ENCODE measurements around the gene SSR1. TPM values are rescaled to one million over a fixed set of nuclear protein-coding genes. Genes with fewer than 3 reads are reported as not detected.

SSR1 gene
- polyA plus RNA-seq, 1 donor from 2014 or later = 53.0 TPM

DNA sequence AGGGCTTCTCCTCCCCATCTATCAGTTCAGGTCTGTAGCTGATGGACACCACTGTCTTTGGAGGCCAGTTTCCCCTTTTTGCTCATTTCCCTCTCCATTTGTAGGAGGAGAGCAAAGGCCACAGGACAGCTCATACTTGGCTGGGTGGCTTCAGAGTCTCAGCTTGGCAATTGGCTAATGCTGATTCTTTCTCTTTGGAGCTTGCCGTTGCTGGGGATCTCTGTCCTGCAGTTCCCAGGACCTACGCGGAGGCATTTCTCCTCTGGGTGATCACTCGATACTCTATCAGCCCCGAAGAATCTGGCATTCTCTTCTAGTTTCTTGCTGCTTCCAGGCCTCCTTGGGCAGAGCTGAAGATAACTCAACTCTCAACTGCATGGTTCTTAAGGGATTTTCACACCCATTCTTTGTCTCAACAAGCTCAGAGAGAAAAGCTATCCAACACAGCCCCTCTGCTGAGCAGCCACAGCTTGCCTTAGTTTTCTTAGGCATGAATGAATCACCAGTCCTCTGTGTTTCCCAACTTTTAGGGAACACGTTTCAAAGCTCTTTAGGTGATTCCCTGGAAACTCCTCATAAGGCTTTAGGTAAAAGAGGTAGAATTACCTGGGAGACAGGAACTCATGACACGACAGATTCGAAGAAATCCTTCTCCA lies 19.2 kb upstream of the SSR1 start:
- Histone ChIP-seq H4K20me1 (ENCODE audit: insufficient read depth) (no peaks in the 10 kb centered on the region), H3K4me2 (ENCODE audit: low read length) (no peak overlapping the region), H3K9ac (ENCODE audit: low read length) (no peak overlapping the region), H3K27me3 (ENCODE audit: insufficient read depth, low read depth, low read length) (no peaks in the 10 kb centered on the region), H3K36me3 (ENCODE audit: insufficient read depth, low read length) (no peaks in the 10 kb centered on the region), H3K4me3 (ENCODE audit: low read length) (no peak overlapping the region), H3F3A (ENCODE audit: insufficient read depth, low read length, poor library complexity, severe bottlenecking) (no peaks in the 10 kb centered on the region), H2AFZ (ENCODE audit: low read depth, low read length) (no peak overlapping the region), H3K9me3 (ENCODE audit: low read length) (no peaks in the 10 kb centered on the region), H3K79me2 (replicated peaks; ENCODE audit: insufficient read depth, low read length) (no peaks in the 10 kb centered on the region), H3K27ac (ENCODE audit: low read length) (no peak overlapping the region), H3K9me2 (ENCODE audit: insufficient read depth, low read length) (no peaks in the 10 kb centered on the region)
- TF ChIP-seq RAD21 (conservative IDR thresholded peaks at IDR 0.05) (no peak), MXI1 (conservative IDR thresholded peaks at IDR 0.05; ENCODE audit: poor library complexity, severe bottlenecking) (no peak), POLR2AphosphoS5 (IDR thresholded peaks at IDR 0.05) (no peak), EP300 (conservative IDR thresholded peaks at IDR 0.05; ENCODE audit: poor library complexity, severe bottlenecking) (no peak)
- TF ChIP-seq, protein P1, sequence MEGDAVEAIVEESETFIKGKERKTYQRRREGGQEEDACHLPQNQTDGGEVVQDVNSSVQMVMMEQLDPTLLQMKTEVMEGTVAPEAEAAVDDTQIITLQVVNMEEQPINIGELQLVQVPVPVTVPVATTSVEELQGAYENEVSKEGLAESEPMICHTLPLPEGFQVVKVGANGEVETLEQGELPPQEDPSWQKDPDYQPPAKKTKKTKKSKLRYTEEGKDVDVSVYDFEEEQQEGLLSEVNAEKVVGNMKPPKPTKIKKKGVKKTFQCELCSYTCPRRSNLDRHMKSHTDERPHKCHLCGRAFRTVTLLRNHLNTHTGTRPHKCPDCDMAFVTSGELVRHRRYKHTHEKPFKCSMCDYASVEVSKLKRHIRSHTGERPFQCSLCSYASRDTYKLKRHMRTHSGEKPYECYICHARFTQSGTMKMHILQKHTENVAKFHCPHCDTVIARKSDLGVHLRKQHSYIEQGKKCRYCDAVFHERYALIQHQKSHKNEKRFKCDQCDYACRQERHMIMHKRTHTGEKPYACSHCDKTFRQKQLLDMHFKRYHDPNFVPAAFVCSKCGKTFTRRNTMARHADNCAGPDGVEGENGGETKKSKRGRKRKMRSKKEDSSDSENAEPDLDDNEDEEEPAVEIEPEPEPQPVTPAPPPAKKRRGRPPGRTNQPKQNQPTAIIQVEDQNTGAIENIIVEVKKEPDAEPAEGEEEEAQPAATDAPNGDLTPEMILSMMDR (IDR thresholded peaks at IDR 0.05; ENCODE audit: poor library complexity, severe bottlenecking) = no peak

DNA sequence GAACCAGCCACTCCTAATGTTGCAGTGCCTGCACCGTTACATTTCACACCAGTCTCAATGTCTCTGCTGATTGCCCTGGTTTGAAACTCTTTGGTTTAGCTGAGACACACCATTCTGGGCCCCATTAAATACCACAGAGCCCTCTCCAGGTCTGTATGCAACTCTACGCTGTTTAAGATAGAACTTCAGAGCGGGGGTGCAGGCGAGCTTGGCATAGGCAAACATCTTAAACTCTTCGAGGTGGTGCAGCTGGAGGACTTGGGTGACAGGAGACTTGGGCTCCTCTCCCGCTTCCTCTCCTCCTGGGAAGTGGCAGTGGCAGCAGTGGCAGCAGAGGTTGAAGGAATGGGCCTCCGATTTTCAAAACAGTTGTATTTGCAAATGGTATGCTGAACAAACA lies 18.5 kb upstream of the SSR1 start:
- Histone ChIP-seq H3K9ac (ENCODE audit: low read length) (no peak overlapping the region), H2AFZ (ENCODE audit: low read depth, low read length) (no peak overlapping the region), H3K79me2 (replicated peaks; ENCODE audit: insufficient read depth, low read length) (no peaks in the 10 kb centered on the region), H3K27me3 (ENCODE audit: insufficient read depth, low read depth, low read length) (no peaks in the 10 kb centered on the region), H4K20me1 (ENCODE audit: insufficient read depth) (no peaks in the 10 kb centered on the region), H3K36me3 (ENCODE audit: insufficient read depth, low read length) (no peaks in the 10 kb centered on the region), H3F3A (ENCODE audit: insufficient read depth, low read length, poor library complexity, severe bottlenecking) (no peaks in the 10 kb centered on the region), H3K4me2 (ENCODE audit: low read length) (no peak overlapping the region), H3K9me3 (ENCODE audit: low read length) (no peaks in the 10 kb centered on the region), H3K9me2 (ENCODE audit: insufficient read depth, low read length) (no peaks in the 10 kb centered on the region), H3K27ac (ENCODE audit: low read length) (no peak overlapping the region), H3K4me3 (ENCODE audit: low read length) (no peak overlapping the region)
- TF ChIP-seq EZH2 (IDR thresholded peaks at IDR 0.05; ENCODE audit: borderline replicate concordance, insufficient read depth, low read length, poor library complexity, severe bottlenecking) = no peak
- TF ChIP-seq, protein P2, sequence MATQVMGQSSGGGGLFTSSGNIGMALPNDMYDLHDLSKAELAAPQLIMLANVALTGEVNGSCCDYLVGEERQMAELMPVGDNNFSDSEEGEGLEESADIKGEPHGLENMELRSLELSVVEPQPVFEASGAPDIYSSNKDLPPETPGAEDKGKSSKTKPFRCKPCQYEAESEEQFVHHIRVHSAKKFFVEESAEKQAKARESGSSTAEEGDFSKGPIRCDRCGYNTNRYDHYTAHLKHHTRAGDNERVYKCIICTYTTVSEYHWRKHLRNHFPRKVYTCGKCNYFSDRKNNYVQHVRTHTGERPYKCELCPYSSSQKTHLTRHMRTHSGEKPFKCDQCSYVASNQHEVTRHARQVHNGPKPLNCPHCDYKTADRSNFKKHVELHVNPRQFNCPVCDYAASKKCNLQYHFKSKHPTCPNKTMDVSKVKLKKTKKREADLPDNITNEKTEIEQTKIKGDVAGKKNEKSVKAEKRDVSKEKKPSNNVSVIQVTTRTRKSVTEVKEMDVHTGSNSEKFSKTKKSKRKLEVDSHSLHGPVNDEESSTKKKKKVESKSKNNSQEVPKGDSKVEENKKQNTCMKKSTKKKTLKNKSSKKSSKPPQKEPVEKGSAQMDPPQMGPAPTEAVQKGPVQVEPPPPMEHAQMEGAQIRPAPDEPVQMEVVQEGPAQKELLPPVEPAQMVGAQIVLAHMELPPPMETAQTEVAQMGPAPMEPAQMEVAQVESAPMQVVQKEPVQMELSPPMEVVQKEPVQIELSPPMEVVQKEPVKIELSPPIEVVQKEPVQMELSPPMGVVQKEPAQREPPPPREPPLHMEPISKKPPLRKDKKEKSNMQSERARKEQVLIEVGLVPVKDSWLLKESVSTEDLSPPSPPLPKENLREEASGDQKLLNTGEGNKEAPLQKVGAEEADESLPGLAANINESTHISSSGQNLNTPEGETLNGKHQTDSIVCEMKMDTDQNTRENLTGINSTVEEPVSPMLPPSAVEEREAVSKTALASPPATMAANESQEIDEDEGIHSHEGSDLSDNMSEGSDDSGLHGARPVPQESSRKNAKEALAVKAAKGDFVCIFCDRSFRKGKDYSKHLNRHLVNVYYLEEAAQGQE (IDR thresholded peaks at IDR 0.05; ENCODE audit: borderline replicate concordance) = no peak

DNA sequence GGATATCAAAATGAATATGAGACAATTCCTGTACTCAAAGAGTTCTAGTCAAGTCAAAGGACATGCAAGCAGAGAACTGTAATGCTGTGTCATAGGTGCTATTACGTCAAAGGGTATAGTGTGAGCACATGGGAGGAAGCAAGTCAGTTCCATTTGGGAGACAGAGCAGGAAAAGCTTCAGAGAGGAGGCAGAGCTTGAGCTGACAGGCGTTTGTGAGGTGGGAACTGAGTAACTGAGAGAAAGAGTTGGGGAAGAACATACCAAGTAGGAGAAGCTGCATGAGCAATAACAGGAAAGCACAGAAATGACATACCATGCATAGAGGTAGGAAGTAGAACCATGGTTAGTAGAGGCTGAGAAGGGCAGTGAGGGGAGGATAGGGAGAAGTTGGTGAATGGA lies 15.2 kb upstream of the SSR1 start:
- Histone ChIP-seq H3K9me3 (ENCODE audit: low read length) (no peaks in the 10 kb centered on the region), H3K27me3 (ENCODE audit: insufficient read depth, low read depth, low read length) (no peaks in the 10 kb centered on the region), H3K36me3 (ENCODE audit: insufficient read depth, low read length) (no peaks in the 10 kb centered on the region), H3K79me2 (replicated peaks; ENCODE audit: insufficient read depth, low read length) (no peaks in the 10 kb centered on the region), H3F3A (ENCODE audit: insufficient read depth, low read length, poor library complexity, severe bottlenecking) (no peaks in the 10 kb centered on the region), H2AFZ (ENCODE audit: low read depth, low read length) (no peak overlapping the region), H4K20me1 (ENCODE audit: insufficient read depth) (no peaks in the 10 kb centered on the region), H3K9ac (ENCODE audit: low read length) (no peak overlapping the region), H3K4me3 (ENCODE audit: low read length) (no peak overlapping the region), H3K4me2 (ENCODE audit: low read length) (no peak overlapping the region), H3K27ac (ENCODE audit: low read length) (no peak overlapping the region), H3K9me2 (ENCODE audit: insufficient read depth, low read length) (no peaks in the 10 kb centered on the region)
- TF ChIP-seq, protein P1 (IDR thresholded peaks at IDR 0.05; ENCODE audit: poor library complexity, severe bottlenecking) = no peak
- TF ChIP-seq POLR2AphosphoS5 (IDR thresholded peaks at IDR 0.05) (no peak), TAF1 (IDR thresholded peaks at IDR 0.05; ENCODE audit: low read depth) (no peak), SMC3 (conservative IDR thresholded peaks at IDR 0.05; ENCODE audit: poor library complexity) (no peak), RAD21 (conservative IDR thresholded peaks at IDR 0.05) (no peak), MXI1 (conservative IDR thresholded peaks at IDR 0.05; ENCODE audit: poor library complexity, severe bottlenecking) (no peak), EZH2 (IDR thresholded peaks at IDR 0.05; ENCODE audit: borderline replicate concordance, insufficient read depth, low read length, poor library complexity, severe bottlenecking) (no peak), EP300 (conservative IDR thresholded peaks at IDR 0.05; ENCODE audit: poor library complexity, severe bottlenecking) (no peak)
- TF ChIP-seq, protein P2 (IDR thresholded peaks at IDR 0.05; ENCODE audit: borderline replicate concordance) = no peak

All from neural cell (in vitro differentiated cells).